Measurements from ENCODE around the gene GNLY.

GNLY gene

GRCh38 chr2:85684380-85684779 is 9.8 kb upstream of the GNLY start:
- TF ChIP-seq, protein P1, sequence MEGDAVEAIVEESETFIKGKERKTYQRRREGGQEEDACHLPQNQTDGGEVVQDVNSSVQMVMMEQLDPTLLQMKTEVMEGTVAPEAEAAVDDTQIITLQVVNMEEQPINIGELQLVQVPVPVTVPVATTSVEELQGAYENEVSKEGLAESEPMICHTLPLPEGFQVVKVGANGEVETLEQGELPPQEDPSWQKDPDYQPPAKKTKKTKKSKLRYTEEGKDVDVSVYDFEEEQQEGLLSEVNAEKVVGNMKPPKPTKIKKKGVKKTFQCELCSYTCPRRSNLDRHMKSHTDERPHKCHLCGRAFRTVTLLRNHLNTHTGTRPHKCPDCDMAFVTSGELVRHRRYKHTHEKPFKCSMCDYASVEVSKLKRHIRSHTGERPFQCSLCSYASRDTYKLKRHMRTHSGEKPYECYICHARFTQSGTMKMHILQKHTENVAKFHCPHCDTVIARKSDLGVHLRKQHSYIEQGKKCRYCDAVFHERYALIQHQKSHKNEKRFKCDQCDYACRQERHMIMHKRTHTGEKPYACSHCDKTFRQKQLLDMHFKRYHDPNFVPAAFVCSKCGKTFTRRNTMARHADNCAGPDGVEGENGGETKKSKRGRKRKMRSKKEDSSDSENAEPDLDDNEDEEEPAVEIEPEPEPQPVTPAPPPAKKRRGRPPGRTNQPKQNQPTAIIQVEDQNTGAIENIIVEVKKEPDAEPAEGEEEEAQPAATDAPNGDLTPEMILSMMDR (IDR thresholded peaks at IDR 0.05; ENCODE audit: low read depth, low read length, missing control alignments) = no peak
- no peak for DNase-seq (ENCODE audit: low read depth)
- no peak overlapping the region for H3K4me3 ChIP-seq (ENCODE audit: low read depth, low read length)

- TF ChIP-seq, protein P1 (IDR thresholded peaks at IDR 0.05; ENCODE audit: low read depth, low read length, missing control alignments) = no peak
- no peak for DNase-seq (ENCODE audit: low read depth)
- no peak overlapping the region for H3K4me3 ChIP-seq (ENCODE audit: low read depth, low read length)
These were observed 9.4 kb upstream of the GNLY start for GRCh38 chr2:85684806-85685205.

- TF ChIP-seq, protein P1 (IDR thresholded peaks at IDR 0.05; ENCODE audit: low read depth, low read length, missing control alignments) = no peak
- DNase-seq (ENCODE audit: low read depth) = no peak
- no peak overlapping the region for H3K4me3 ChIP-seq (ENCODE audit: low read depth, low read length)
These were observed 3.2 kb upstream of the GNLY start for GRCh38 chr2:85690932-85691331.

GRCh38 chr2:85692039-85692645 is 2.0 kb upstream of the GNLY start:
- DNase-seq (ENCODE audit: low read depth) = no peak
- H3K4me3 ChIP-seq (ENCODE audit: low read depth, low read length) = no peak overlapping the region
- TF ChIP-seq, protein P1 (IDR thresholded peaks at IDR 0.05; ENCODE audit: low read depth, low read length, missing control alignments) = no peak

DNA sequence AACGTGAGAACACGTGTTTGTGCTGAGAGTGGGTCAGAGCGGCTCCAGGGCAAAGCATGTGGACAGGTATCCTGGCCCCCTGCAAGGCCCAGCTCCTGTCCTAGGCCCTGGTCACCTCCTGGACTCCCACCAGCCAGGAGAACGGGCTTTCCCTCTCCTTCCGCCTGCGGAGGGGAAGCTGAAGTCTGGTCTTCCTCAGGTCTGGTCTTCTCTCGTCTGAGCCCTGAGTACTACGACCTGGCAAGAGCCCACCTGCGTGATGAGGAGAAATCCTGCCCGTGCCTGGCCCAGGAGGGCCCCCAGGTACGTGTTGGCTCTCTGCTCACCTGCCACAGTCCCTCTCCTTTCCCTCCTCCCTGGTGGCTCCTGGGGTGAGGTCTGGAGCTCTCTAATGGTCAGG is 963 bp downstream of the GNLY start:
- DNase-seq (ENCODE audit: low read depth) = no peak
- H3K4me3 ChIP-seq (ENCODE audit: low read depth, low read length) = no peak overlapping the region
- TF ChIP-seq, protein P1 (IDR thresholded peaks at IDR 0.05; ENCODE audit: low read depth, low read length, missing control alignments) = no peak

GRCh38 chr2:85695691-85696668 is 1.8 kb downstream of the GNLY start:
- TF ChIP-seq, protein P1 (IDR thresholded peaks at IDR 0.05; ENCODE audit: low read depth, low read length, missing control alignments) = no peak
- no peak overlapping the region for H3K4me3 ChIP-seq (ENCODE audit: low read depth, low read length)
- DNase-seq (ENCODE audit: low read depth) = no peak
